ENCODE measurements around the gene WFIKKN2.

DNA sequence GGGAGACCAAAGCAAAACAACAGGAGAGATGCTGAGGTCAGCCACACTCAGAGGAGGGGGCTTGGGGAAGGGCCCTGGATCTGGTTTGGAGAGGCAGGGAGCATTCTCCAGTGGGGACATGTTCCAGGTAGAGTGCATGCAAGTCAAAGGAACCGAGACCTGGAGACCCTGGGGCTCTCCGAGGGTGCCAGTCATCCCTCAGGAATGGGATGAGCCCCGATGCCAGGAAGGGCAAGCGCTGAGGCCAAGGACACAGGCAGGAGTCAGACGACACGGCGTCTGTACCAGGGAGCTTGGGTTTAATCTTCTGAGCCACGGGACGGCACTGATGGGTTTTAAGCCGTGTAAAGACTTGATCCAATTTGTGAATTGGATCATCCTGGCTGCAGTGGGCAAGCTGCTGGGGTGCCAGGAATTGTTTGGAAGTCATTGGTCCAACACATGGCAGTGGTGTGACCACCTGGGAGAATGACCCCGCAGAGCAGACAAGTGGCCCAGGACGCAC, 35.1 kb upstream of the WFIKKN2 start:
- TF ChIP-seq, protein P1, sequence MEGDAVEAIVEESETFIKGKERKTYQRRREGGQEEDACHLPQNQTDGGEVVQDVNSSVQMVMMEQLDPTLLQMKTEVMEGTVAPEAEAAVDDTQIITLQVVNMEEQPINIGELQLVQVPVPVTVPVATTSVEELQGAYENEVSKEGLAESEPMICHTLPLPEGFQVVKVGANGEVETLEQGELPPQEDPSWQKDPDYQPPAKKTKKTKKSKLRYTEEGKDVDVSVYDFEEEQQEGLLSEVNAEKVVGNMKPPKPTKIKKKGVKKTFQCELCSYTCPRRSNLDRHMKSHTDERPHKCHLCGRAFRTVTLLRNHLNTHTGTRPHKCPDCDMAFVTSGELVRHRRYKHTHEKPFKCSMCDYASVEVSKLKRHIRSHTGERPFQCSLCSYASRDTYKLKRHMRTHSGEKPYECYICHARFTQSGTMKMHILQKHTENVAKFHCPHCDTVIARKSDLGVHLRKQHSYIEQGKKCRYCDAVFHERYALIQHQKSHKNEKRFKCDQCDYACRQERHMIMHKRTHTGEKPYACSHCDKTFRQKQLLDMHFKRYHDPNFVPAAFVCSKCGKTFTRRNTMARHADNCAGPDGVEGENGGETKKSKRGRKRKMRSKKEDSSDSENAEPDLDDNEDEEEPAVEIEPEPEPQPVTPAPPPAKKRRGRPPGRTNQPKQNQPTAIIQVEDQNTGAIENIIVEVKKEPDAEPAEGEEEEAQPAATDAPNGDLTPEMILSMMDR (IDR thresholded peaks at IDR 0.05): no peak
- TF ChIP-seq EZH2phosphoT487 (IDR thresholded peaks at IDR 0.05): no peak
- TF ChIP-seq EZH2 (IDR thresholded peaks at IDR 0.05): no peak

All from neural progenitor cell (in vitro differentiated cells).